Vagina (tissue), 2 donors: ENCODE measurements around the gene HDGF. TPM values are rescaled to one million over a fixed set of nuclear protein-coding genes. Genes with fewer than 3 reads are reported as not detected.

Experiments
- DNase-seq, 2 donors: peaks; one replicate each; pipeline ENCODE4 v3.0.0-alpha.2; 2017; ENCODE audit errors: extremely low spot score in 2 of 2
- H3K27ac ChIP-seq: fragments of 200-600 bp; sonication (generic); one replicate; pipeline ENCODE4 v1.5.1; 2019
- H3K27me3 ChIP-seq: fragments of 200-600 bp; sonication (generic); one replicate; pipeline ENCODE4 v1.5.1; 2019
- H3K36me3 ChIP-seq, 2 donors: fragments of 200-600 bp; sonication (generic); one replicate each; pipeline ENCODE4 v1.5.1; 2017 to 2019
- H3K4me1 ChIP-seq: fragments of 200-600 bp; sonication (generic); one replicate; pipeline ENCODE4 v1.5.1; 2019
- H3K4me3 ChIP-seq, 2 donors: fragments of 200-600 bp; sonication (generic); 1 replicate in 1 of 2; 2 replicates in 1 of 2; pipeline ENCODE4 v1.5.1; 2016 to 2019
- H3K9me3 ChIP-seq: fragments of 200-600 bp; sonication (generic); one replicate; pipeline ENCODE4 v1.5.1; 2019
- POLR2A ChIP-seq, 2 donors: fragments of 450-650 bp; IDR thresholded peaks; one replicate each; pipeline ENCODE4 v1.6.1; 2017; ENCODE audit warnings: antibody characterized with exemption in 2 of 2, mild to moderate bottlenecking in 2 of 2, moderate library complexity in 2 of 2
- POLR2AphosphoS5 ChIP-seq, 2 donors: sonication (generic); formaldehyde crosslinking; IDR thresholded peaks; one replicate each; pipeline ENCODE4 v1.9.0; 2017; ENCODE audit warnings: antibody characterized with exemption in 2 of 2, mild to moderate bottlenecking in 2 of 2, low read depth in 1 of 2; ENCODE audit not compliant: insufficient read depth in 1 of 2
- intact Hi-C: fragments of 100-400 bp; cut with DNase I; formaldehyde crosslinking; loops from one replicate; pipeline ENCODE4 v1.15.1; 2023
- total RNA-seq: library from RNA; depleted of rRNA; stranded (reverse); fragments of >200 nt; gene quantifications from one replicate; pipeline ENCODE4 v1.2.3, GENCODE V29; 2016
- TF ChIP-seq, protein P1 (sequence below), 3 experiments: fragments of 450-650 bp in 2 of 3; fragments of 200-600 bp in 1 of 3; sonication (generic) in 1 of 3; IDR thresholded peaks; one replicate each; pipeline ENCODE4 v1.5.1; 2017 to 2019; ENCODE audit warnings: antibody characterized with exemption in 3 of 3, mild to moderate bottlenecking in 2 of 3, moderate library complexity in 2 of 3

HDGF gene
- total RNA-seq, 1 donor from 2014 or later: 154 TPM

DNA sequence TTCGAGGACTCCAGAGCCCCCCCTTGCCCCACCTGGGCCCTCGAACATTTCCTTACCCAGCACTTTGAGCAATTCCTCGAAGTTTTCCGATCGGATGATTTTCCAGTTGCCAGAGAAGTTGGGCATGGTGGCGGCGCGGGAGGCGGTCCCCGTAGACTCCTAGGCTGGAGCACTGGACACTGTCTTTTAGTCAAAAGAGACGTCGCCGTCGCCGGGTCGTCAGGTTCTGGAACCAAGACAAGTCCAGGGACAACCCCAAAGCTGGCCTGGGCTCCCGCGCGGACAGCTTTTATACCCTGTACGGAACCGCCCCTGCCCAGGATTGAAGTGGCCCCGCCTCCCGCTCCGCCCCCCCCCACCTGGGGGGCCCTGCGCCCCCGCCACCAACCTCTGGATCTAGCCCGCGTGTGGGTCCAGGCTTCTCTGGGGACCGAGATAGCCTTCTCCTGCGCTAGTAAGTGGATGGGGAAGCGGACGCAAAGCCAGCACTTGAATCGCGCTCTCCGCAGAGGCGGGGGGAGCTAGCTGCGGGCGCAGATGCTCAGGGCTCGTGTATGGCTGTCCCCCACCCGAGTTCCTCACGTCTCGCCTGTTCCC, 46.1 kb downstream of the HDGF start, which contains the start of gene CRABP2:
CRABP2 (minus strand) TSS at position 263 of the 597 bp plus-strand sequence; CDS start at position 126, 137 bp downstream.
- Histone ChIP-seq H3K9me3 (no peaks in the 10 kb centered on the region), H3K27ac (peak within 1 kb of the TSS; percentile 95), H3K4me3 (peak within 1 kb of the TSS; percentile 51 to 60), H3K4me1 (peaks cover 77% of the 10 kb centered on the region), H3K36me3 (no peaks in the 10 kb centered on the region), H3K27me3 (no peaks in the 10 kb centered on the region)
- intact Hi-C loops: loop anchor here (2.0 kb wide), 1 partner anchor 21 kb away; no protein-coding TSS in a partner anchor
- DNase-seq: no peak
- TF ChIP-seq, protein P1, sequence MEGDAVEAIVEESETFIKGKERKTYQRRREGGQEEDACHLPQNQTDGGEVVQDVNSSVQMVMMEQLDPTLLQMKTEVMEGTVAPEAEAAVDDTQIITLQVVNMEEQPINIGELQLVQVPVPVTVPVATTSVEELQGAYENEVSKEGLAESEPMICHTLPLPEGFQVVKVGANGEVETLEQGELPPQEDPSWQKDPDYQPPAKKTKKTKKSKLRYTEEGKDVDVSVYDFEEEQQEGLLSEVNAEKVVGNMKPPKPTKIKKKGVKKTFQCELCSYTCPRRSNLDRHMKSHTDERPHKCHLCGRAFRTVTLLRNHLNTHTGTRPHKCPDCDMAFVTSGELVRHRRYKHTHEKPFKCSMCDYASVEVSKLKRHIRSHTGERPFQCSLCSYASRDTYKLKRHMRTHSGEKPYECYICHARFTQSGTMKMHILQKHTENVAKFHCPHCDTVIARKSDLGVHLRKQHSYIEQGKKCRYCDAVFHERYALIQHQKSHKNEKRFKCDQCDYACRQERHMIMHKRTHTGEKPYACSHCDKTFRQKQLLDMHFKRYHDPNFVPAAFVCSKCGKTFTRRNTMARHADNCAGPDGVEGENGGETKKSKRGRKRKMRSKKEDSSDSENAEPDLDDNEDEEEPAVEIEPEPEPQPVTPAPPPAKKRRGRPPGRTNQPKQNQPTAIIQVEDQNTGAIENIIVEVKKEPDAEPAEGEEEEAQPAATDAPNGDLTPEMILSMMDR (IDR thresholded peaks at IDR 0.05): no peak
- TF ChIP-seq POLR2A (IDR thresholded peaks at IDR 0.05) (peak in 1 of 2 donors; percentile 7), POLR2AphosphoS5 (IDR thresholded peaks at IDR 0.05; ENCODE audit: insufficient read depth in 1 of 2, low read depth in 1 of 2) (peak in 1 of 2 donors; percentile 67)

DNA sequence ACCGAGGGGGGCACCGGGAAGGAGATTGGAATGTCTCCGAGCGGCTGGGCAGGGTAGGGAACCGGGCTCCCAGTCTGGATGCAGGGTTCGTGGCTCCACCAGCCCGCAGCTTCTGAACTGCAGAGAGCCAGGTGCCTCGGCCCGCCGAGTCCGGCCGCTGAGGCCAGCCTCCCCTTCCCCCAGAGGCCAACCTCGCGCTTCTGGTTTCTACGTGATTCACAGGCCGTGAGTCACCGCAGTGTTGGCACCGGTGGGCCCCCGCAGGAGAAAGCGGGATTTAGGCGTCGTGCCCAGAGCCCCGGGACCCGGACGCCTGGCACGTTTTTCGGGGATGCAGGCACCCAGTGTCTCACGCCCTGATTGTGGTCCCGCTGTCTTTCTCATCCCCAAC, 46.5 kb downstream of the HDGF start:
- DNase-seq: no peak
- peak in 1 of 2 donors; percentile 78 for TF ChIP-seq POLR2AphosphoS5 (IDR thresholded peaks at IDR 0.05; ENCODE audit: insufficient read depth in 1 of 2, low read depth in 1 of 2)
- TF ChIP-seq, protein P1 (IDR thresholded peaks at IDR 0.05): no peak
- TF ChIP-seq POLR2A (IDR thresholded peaks at IDR 0.05): no peak
- intact Hi-C loops: loop anchor here (2.0 kb wide), 1 partner anchor 22 kb away; no protein-coding TSS in a partner anchor

DNA sequence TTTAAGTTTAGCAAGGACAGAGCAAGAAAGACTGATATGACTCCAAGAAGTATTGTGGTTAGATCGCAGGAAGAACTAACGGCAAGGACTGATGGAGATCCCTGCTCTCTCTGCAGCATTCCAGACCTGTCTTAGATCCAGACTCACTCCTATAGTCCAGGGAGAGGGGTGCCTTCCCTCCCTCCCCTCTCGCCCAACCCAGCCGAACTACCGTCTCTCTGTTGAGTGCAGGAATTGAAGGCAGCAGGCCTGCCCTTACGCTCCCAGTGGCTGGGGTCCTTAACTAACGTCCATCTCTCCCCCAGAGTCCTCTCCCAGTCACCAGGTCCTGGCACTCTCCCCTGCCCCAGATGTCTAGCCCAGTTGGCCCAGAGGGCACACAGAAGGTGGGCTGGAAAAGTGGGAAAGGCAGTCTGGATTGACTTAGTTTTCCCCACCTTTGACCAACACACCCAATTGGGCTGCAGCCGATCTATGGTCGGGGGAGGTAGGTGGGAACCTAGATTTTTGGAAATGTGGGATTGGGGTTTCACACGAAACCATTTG, 47.2 kb downstream of the HDGF start:
- no peaks in the 10 kb centered on the region for H3K27me3 ChIP-seq
- H3K9me3 ChIP-seq: no peaks in the 10 kb centered on the region
- TF ChIP-seq POLR2AphosphoS5 (IDR thresholded peaks at IDR 0.05; ENCODE audit: insufficient read depth in 1 of 2, low read depth in 1 of 2): no peak
- no peak for TF ChIP-seq POLR2A (IDR thresholded peaks at IDR 0.05)
- TF ChIP-seq, protein P1 (IDR thresholded peaks at IDR 0.05): no peak
- peaks cover 65% of the 10 kb centered on the region for H3K4me1 ChIP-seq
- peak overlapping the region; percentile 95 for H3K27ac ChIP-seq
- no peak for DNase-seq
- H3K36me3 ChIP-seq: no peaks in the 10 kb centered on the region
- intact Hi-C loops: loop anchor here (2.0 kb wide), 1 partner anchor 23 kb away; no protein-coding TSS in a partner anchor
- H3K4me3 ChIP-seq: peak overlapping the region; percentile 51 to 60

More for the DNA sequence above, 46.5 kb downstream of the HDGF start:
- Histone ChIP-seq H3K36me3 (no peaks in the 10 kb centered on the region), H3K4me3 (peak overlapping the region; percentile 51 to 60), H3K9me3 (no peaks in the 10 kb centered on the region), H3K27ac (peak overlapping the region; percentile 95), H3K27me3 (no peaks in the 10 kb centered on the region), H3K4me1 (peaks cover 72% of the 10 kb centered on the region)

DNA sequence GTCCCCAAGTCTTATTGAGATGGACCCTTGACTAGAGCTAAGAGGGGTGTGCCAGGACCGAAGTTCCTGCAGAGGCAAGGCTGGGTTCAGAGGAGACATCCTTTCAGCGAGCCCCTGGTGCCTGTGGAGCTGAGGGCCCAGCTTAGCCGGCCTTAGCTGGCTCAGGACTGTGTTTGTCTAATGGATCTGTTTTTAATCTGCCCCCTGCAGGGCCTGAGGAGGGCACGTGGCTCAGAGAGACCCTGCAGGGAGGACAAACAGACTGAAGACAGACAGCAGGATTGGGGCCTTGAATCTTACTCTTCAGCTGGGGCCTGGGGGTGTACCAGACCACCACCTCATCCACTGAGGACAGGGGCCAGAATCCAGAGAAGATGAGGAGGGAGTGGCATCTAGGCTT, 47.7 kb downstream of the HDGF start:
- intact Hi-C loops: loop anchor here (2.0 kb wide), 1 partner anchor 23 kb away; no protein-coding TSS in a partner anchor
- Histone ChIP-seq H3K9me3 (no peaks in the 10 kb centered on the region), H3K27me3 (no peaks in the 10 kb centered on the region), H3K4me1 (peaks cover 60% of the 10 kb centered on the region), H3K4me3 (peak overlapping the region; percentile 11 to 51), H3K36me3 (no peaks in the 10 kb centered on the region), H3K27ac (peak overlapping the region; percentile 95)
- TF ChIP-seq POLR2A (IDR thresholded peaks at IDR 0.05): no peak
- TF ChIP-seq, protein P1 (IDR thresholded peaks at IDR 0.05): no peak
- TF ChIP-seq POLR2AphosphoS5 (IDR thresholded peaks at IDR 0.05; ENCODE audit: insufficient read depth in 1 of 2, low read depth in 1 of 2): no peak
- no peak for DNase-seq

DNA sequence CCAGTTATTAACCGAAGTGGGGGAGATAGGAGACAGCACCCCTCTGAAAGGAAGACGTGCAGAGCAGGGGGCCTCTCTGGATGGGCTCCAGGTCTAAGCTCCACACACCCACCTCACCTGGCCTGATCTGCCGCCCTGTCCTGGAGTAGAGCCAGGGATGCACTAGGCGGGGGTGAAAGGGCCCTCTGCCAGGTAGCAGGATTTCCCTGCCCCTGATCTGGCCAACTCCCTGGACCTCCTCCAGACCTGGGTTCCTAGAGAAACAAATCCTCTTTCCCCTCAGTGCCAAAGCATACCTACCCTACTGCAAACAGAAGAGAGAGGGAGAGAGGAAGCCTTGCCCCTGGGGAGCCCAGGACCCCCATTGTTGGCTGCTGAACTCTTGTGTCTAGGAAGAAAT, 48.1 kb downstream of the HDGF start:
- intact Hi-C loops: no loop called here
- peak overlapping the region; percentile 95 for H3K27ac ChIP-seq
- H3K4me3 ChIP-seq: peak overlapping the region in 1 of 2 donors; percentile 51
- TF ChIP-seq POLR2A (IDR thresholded peaks at IDR 0.05) (no peak), POLR2AphosphoS5 (IDR thresholded peaks at IDR 0.05; ENCODE audit: insufficient read depth in 1 of 2, low read depth in 1 of 2) (no peak)
- TF ChIP-seq, protein P1 (IDR thresholded peaks at IDR 0.05): no peak
- no peaks in the 10 kb centered on the region for H3K36me3 ChIP-seq
- DNase-seq: no peak
- peaks cover 56% of the 10 kb centered on the region for H3K4me1 ChIP-seq
- no peaks in the 10 kb centered on the region for H3K27me3 ChIP-seq
- no peaks in the 10 kb centered on the region for H3K9me3 ChIP-seq
